B cell (primary cell): ENCODE measurements around the gene RSPRY1. TPM values are rescaled to one million over a fixed set of nuclear protein-coding genes. Genes with fewer than 3 reads are reported as not detected.
A peak's percentile ranks its signal among the peaks of the same experiment; 100 is the strongest.

Source experiments
- ATAC-seq: fragments of 200-7000 bp; cut with Tn5 transposase; one replicate; pipeline ENCODE4 v1.10.0; 2021; ENCODE audit warnings: low read depth, mild to moderate bottlenecking, moderate number of reproducible peaks, moderate library complexity
- CTCF ChIA-PET: fragments of 350-600 bp; sonication (Branson Sonifier 250); formaldehyde crosslinking; loops from one replicate; lab custom pipeline; 2021; ENCODE audit warnings: antibody characterized with exemption, inconsistent platforms; lab: Charles Lee
- POLR2A ChIA-PET: fragments of 350-600 bp; sonication (Branson Sonifier 250); formaldehyde crosslinking; loops from one replicate; lab custom pipeline; 2021; ENCODE audit warnings: antibody characterized with exemption; lab: Charles Lee
- DNase-seq: peaks from one replicate; pipeline ENCODE4 v3.0.0; 2013
- H2AFZ ChIP-seq: 2 replicates; pipeline ENCODE4 v1.6.1; 2012; ENCODE audit warnings: mild to moderate bottlenecking, low read depth, low read length; ENCODE audit not compliant: insufficient read depth, poor library complexity, severe bottlenecking
- H3K27ac ChIP-seq, 2 donors: 1 replicate in 1 of 2; 2 replicates in 1 of 2; pipeline ENCODE4 v1.5.1; 2012 to 2013; ENCODE audit warnings: low read length in 2 of 2, mild to moderate bottlenecking in 2 of 2, moderate library complexity in 1 of 2
- H3K27me3 ChIP-seq, 4 experiments: fragments of 200-600 bp in 1 of 4; sonication (generic) in 1 of 4; replicated peaks in 1 of 4; 1 replicate in 2 of 4; 2 replicates in 2 of 4; pipeline versions ENCODE4 v1.6.1 to v1.7.0; 2013 to 2016; ENCODE audit warnings: low read length in 3 of 4, mild to moderate bottlenecking in 2 of 4, mixed read lengths in 1 of 4, moderate library complexity in 1 of 4; ENCODE audit not compliant: insufficient read depth in 4 of 4, control insufficient read depth in 3 of 4; ENCODE audit errors: control extremely low read depth in 1 of 4
- H3K36me3 ChIP-seq, 2 experiments: replicated peaks in 1 of 2; 1 replicate in 1 of 2; 2 replicates in 1 of 2; pipeline versions ENCODE4 v1.6.1 to v1.7.1; 2013; ENCODE audit warnings: low read length in 1 of 2; ENCODE audit not compliant: insufficient read depth in 2 of 2, control insufficient read depth in 1 of 2; ENCODE audit errors: control extremely low read depth in 1 of 2, extremely low read depth in 1 of 2
- H3K4me1 ChIP-seq, 2 donors: fragments of 200-600 bp in 1 of 2; sonication (generic) in 1 of 2; 1 replicate in 1 of 2; 2 replicates in 1 of 2; pipeline versions ENCODE4 v1.5.1 to v1.6.1; 2013 to 2017; ENCODE audit warnings: low read length in 2 of 2; ENCODE audit not compliant: control insufficient read depth in 2 of 2, insufficient read depth in 2 of 2
- H3K4me2 ChIP-seq: replicated peaks from 2 replicates; pipeline ENCODE3; 2012; ENCODE audit warnings: mild to moderate bottlenecking, low read depth, low read length; ENCODE audit not compliant: poor library complexity, severe bottlenecking
- H3K4me3 ChIP-seq, 5 experiments: fragments of 200-600 bp in 1 of 5; sonication (generic) in 1 of 5; 1 replicate in 3 of 5; 2 replicates in 2 of 5; pipeline versions ENCODE4 v1.5.1 to v1.7.0; 2011 to 2016; ENCODE audit warnings: low read length in 4 of 5, mild to moderate bottlenecking in 4 of 5, low read depth in 2 of 5, control low read depth in 1 of 5, moderate library complexity in 1 of 5; ENCODE audit not compliant: insufficient read depth in 1 of 5; ENCODE audit errors: control extremely low read depth in 1 of 5, extremely low read depth in 1 of 5
- H3K79me2 ChIP-seq: fragments of 200-600 bp; sonication (generic); one replicate; pipeline ENCODE4 v1.6.0; 2016; ENCODE audit warnings: low read length; ENCODE audit not compliant: control insufficient read depth, insufficient read depth
- H3K9ac ChIP-seq: fragments of 200-600 bp; sonication (generic); 2 replicates; pipeline ENCODE4 v1.6.1; 2017; ENCODE audit warnings: mild to moderate bottlenecking, low read length, moderate library complexity
- H3K9me3 ChIP-seq, 3 donors: one replicate each; pipeline versions ENCODE4 v1.6.1 to v1.7.1; 2013; ENCODE audit warnings: low read length in 2 of 3; ENCODE audit not compliant: control insufficient read depth in 2 of 3, insufficient read depth in 1 of 3; ENCODE audit errors: control extremely low read depth in 1 of 3
- H4K20me1 ChIP-seq: 2 replicates; pipeline ENCODE4 v1.6.0; 2012; ENCODE audit warnings: mild to moderate bottlenecking, low read length; ENCODE audit not compliant: insufficient read depth, control insufficient read depth, poor library complexity, severe bottlenecking
- H3K27ac Mint-ChIP-seq: one replicate; pipeline ENCODE4 v1.8.0; 2021; ENCODE audit warnings: mixed read lengths
- H3K27me3 Mint-ChIP-seq: one replicate; pipeline ENCODE4 v1.8.0; 2021; ENCODE audit warnings: mixed read lengths
- H3K4me1 Mint-ChIP-seq: one replicate; pipeline ENCODE4 v1.8.0; 2021; ENCODE audit warnings: mixed read lengths
- H3K4me3 Mint-ChIP-seq: one replicate; pipeline ENCODE4 v1.8.0; 2021; ENCODE audit warnings: mixed read lengths
- H3K9me3 Mint-ChIP-seq: one replicate; pipeline ENCODE4 v1.8.0; 2022; ENCODE audit warnings: mixed read lengths; ENCODE audit not compliant: insufficient read depth
- EZH2 ChIP-seq: IDR thresholded peaks from 2 replicates; pipeline ENCODE4 v1.6.1; 2012; ENCODE audit warnings: borderline replicate concordance, low read depth, mild to moderate bottlenecking, moderate library complexity, low read length; ENCODE audit not compliant: insufficient read depth, poor library complexity, severe bottlenecking
- WGBS: methylation state at CpG from one replicate; pipeline ENCODE4 v1.1.5; 2013; ENCODE audit warnings: missing lambda C conversion rate; ENCODE audit not compliant: insufficient coverage; 5-methylcytosine and 5-hydroxymethylcytosine counted together
- intact Hi-C: fragments of 100-400 bp; cut with micrococcal nuclease; formaldehyde crosslinking; loops from one replicate; pipeline ENCODE4 v1.10.0; 2022
- polyA plus RNA-seq: library from polyadenylated mRNA; depleted of rRNA; stranded (reverse); fragments of >200 nt; gene quantifications from 2 replicates; pipeline ENCODE4 v1.2.3, GENCODE V29; 2012
- total RNA-seq, 2 donors: library from RNA; stranded (reverse); fragments of 120-200 nt in 1 of 2; gene quantifications; 1 replicate in 1 of 2; 2 replicates in 1 of 2; pipeline versions ENCODE4 v1.2.3 to v1.2.4, GENCODE V29; 2013 to 2022
- TF ChIP-seq, protein P1 (sequence below): fragments of 200-600 bp; IDR thresholded peaks from one replicate; pipeline ENCODE4 v1.8.0; 2022; ENCODE audit warnings: antibody characterized with exemption, mild to moderate bottlenecking

The RSPRY1 gene
- total and polyA plus RNA-seq, 2 donors (not counting 1 experiment from before 2014, with no cell fraction given), result 9.6 to 38.4 TPM

DNA sequence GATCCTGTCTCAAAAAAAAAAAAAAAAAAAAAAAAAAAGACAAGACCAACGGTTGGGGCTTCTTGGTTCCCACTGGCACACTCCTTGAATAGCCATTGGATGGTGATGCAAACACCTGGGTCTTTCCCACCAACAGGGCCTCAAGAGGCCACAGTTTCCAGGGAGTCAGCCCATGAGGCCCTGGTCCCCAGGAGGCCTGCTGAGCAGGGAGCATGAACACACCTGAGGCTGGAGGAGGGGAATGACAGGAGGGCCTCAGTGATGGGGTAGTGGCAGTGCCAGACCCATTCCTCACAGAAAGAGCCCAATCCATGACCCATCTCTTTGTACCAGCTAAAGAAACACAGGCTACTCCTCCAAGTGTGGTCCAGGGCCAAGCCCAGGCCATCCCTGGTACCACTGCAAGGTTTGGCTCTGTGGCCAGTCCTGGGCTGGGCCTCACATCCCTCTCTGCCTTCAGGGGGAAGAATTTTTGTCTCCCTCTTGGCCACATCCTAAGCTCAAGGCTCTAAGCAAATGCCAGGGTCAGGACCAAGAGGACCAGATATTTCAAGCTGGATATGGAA lies 72.9 kb downstream of the RSPRY1 start:
- no peak for ATAC-seq
- CTCF ChIA-PET, result no interaction called here
- POLR2A ChIA-PET, result no interaction called here
- no peak overlapping the region for H3K4me3 Mint-ChIP-seq
- Histone ChIP-seq H3K79me2 (no peaks in the 10 kb centered on the region), H3K4me3 (no peak overlapping the region), H3K9me3 (no peaks in the 10 kb centered on the region), H3K27ac (no peak overlapping the region), H2AFZ (no peak overlapping the region), H4K20me1 (no peaks in the 10 kb centered on the region), H3K9ac (no peak overlapping the region), H3K4me2 (no peak overlapping the region), H3K4me1 (peaks cover 0 to 11% of the 10 kb centered on the region in 2 donors), H3K27me3 (no peaks in the 10 kb centered on the region), H3K36me3 (peaks cover 2 to 7% of the 10 kb centered on the region in 2 experiments)
- H3K4me1 Mint-ChIP-seq, result peaks cover 6% of the 10 kb centered on the region
- no peak overlapping the region for H3K27ac Mint-ChIP-seq
- no peak for DNase-seq
- no peaks in the 10 kb centered on the region for H3K27me3 Mint-ChIP-seq
- intact Hi-C loops, result no loop called here
- TF ChIP-seq, protein P1, sequence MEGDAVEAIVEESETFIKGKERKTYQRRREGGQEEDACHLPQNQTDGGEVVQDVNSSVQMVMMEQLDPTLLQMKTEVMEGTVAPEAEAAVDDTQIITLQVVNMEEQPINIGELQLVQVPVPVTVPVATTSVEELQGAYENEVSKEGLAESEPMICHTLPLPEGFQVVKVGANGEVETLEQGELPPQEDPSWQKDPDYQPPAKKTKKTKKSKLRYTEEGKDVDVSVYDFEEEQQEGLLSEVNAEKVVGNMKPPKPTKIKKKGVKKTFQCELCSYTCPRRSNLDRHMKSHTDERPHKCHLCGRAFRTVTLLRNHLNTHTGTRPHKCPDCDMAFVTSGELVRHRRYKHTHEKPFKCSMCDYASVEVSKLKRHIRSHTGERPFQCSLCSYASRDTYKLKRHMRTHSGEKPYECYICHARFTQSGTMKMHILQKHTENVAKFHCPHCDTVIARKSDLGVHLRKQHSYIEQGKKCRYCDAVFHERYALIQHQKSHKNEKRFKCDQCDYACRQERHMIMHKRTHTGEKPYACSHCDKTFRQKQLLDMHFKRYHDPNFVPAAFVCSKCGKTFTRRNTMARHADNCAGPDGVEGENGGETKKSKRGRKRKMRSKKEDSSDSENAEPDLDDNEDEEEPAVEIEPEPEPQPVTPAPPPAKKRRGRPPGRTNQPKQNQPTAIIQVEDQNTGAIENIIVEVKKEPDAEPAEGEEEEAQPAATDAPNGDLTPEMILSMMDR, result no peak
- no peak for TF ChIP-seq EZH2
- no peaks in the 10 kb centered on the region for H3K9me3 Mint-ChIP-seq
- WGBS, result 83% methylated on average over 1 of the region's 1 CpG

DNA sequence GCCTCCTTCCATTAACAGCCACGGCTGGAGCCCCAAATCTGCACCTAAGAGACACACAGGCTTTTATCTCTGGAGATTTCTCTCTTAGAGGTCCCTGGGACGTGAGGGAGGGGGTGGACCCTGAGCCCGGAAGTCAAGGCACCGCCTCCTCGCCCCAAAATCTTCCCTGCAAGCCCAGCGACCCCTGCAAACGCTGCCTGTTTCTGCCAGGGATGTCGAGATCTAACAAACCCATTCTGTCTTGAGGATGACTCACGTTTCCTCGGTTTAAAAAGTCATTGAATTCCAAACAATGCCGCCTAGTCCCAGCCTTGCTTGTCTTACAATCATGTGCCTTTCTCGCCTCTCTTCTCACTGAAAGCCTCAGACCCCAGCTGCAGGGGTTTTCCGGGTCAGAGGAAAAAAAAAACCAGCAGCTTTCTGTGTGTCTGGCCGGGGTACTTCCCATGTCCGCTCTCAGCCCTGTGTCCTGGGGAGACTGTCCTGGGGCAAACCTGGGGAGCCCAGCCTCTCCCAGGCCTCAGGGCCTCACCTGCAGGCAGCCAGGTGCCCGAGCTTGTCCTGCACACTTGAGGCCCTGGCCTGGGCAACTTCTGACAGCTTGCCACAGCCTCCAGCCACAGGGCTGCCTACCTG lies 74.3 kb downstream of the RSPRY1 start:
- Mint-ChIP-seq H3K4me3 (peak overlapping the region; percentile 48), H3K9me3 (no peaks in the 10 kb centered on the region), H3K27me3 (no peaks in the 10 kb centered on the region), H3K4me1 (peaks cover 8% of the 10 kb centered on the region), H3K27ac (peak overlapping the region; percentile 46)
- peak; percentile 31 for DNase-seq
- Histone ChIP-seq H3K9me3 (no peaks in the 10 kb centered on the region), H3K79me2 (no peaks in the 10 kb centered on the region), H4K20me1 (no peaks in the 10 kb centered on the region), H2AFZ (peak overlapping the region; percentile 58), H3K4me1 (peaks cover 0 to 15% of the 10 kb centered on the region in 2 donors), H3K27ac (no peak overlapping the region), H3K4me3 (no peak overlapping the region), H3K27me3 (no peaks in the 10 kb centered on the region), H3K4me2 (peak overlapping the region; percentile 25), H3K9ac (no peak overlapping the region), H3K36me3 (peaks cover 0 to 3% of the 10 kb centered on the region in 2 experiments)
- ChIA-PET CTCF (no interaction called here), POLR2A (no interaction called here)
- no peak for TF ChIP-seq EZH2
- TF ChIP-seq, protein P1, result no peak
- WGBS, result 64% methylated on average over 15 of the region's 16 CpGs
- intact Hi-C loops, result no loop called here
- ATAC-seq, result no peak
